ENCODE measurements around the gene ATG7. TPM values are rescaled to one million over a fixed set of nuclear protein-coding genes. Genes with fewer than 3 reads are reported as not detected.

Gene ATG7
- total RNA-seq, 2 experiments from 2014 or later: 21.7 to 28.4 TPM

- Histone ChIP-seq H3K36me3 (ENCODE audit: insufficient read depth, low read length) (no peaks in the 10 kb centered on the region), H2AFZ (ENCODE audit: low read length) (no peak overlapping the region), H3K4me3 (ENCODE audit: low read depth, low read length, poor library complexity, severe bottlenecking) (no peak overlapping the region), H3K9me3 (ENCODE audit: low read length) (no peaks in the 10 kb centered on the region), H3K4me2 (ENCODE audit: low read length) (no peak overlapping the region), H3K79me2 (ENCODE audit: insufficient read depth, low read depth, low read length) (no peaks in the 10 kb centered on the region), H3K27ac (ENCODE audit: low read depth, low read length, poor library complexity, severe bottlenecking) (no peak overlapping the region), H3K9me2 (ENCODE audit: insufficient read depth, low read length) (no peaks in the 10 kb centered on the region), H3K4me1 (ENCODE audit: insufficient read depth, low read length, poor library complexity, severe bottlenecking) (no peaks in the 10 kb centered on the region), H4K20me1 (ENCODE audit: insufficient read depth, low read length) (no peaks in the 10 kb centered on the region)
- intact Hi-C loops (cut with micrococcal nuclease; ENCODE audit: unreplicated experiment): no loop called here
- ChIA-PET CTCF (ENCODE audit: unreplicated experiment) (no interaction called here), POLR2A (interaction anchor here (0.7 to 0.8 kb wide), 2 partner anchors 39 to 768 kb away, joined by 3 read pairs; no protein-coding TSS in a partner anchor)
- no peak for TF ChIP-seq EZH2phosphoT487 (IDR thresholded peaks at IDR 0.05; ENCODE audit: borderline replicate concordance, low read depth, low read length)
- no peak for TF ChIP-seq CTCF (conservative IDR thresholded peaks at IDR 0.05; ENCODE audit: low read length)
- no TSS peak for BruUV-seq (replicated peaks)
- DNase-seq (ENCODE audit: low spot score): no peak
Measured at GRCh38 chr3:11394392-11394791, 122.2 kb downstream of the ATG7 start.

GRCh38 chr3:11400213-11400612, 128.0 kb downstream of the ATG7 start:
- no peak overlapping the region for H3K27ac ChIP-seq (ENCODE audit: low read depth, low read length, poor library complexity, severe bottlenecking)
- H3K36me3 ChIP-seq (ENCODE audit: insufficient read depth, low read length): no peaks in the 10 kb centered on the region
- TF ChIP-seq CTCF (conservative IDR thresholded peaks at IDR 0.05; ENCODE audit: low read length) (no peak), EZH2phosphoT487 (IDR thresholded peaks at IDR 0.05; ENCODE audit: borderline replicate concordance, low read depth, low read length) (no peak)
- H2AFZ ChIP-seq (ENCODE audit: low read length): no peak overlapping the region
- H3K9me2 ChIP-seq (ENCODE audit: insufficient read depth, low read length): no peaks in the 10 kb centered on the region
- CTCF ChIA-PET (ENCODE audit: unreplicated experiment): interaction anchor here (0.6 kb wide), 1 partner anchor 125 kb away, joined by 3 read pairs; no protein-coding TSS in a partner anchor
- H3K79me2 ChIP-seq (ENCODE audit: insufficient read depth, low read depth, low read length): no peaks in the 10 kb centered on the region
- no peak for DNase-seq (ENCODE audit: low spot score)
- no peaks in the 10 kb centered on the region for H3K9me3 ChIP-seq (ENCODE audit: low read length)
- no peaks in the 10 kb centered on the region for H3K4me1 ChIP-seq (ENCODE audit: insufficient read depth, low read length, poor library complexity, severe bottlenecking)
- intact Hi-C loops (cut with micrococcal nuclease; ENCODE audit: unreplicated experiment): no loop called here
- H3K4me2 ChIP-seq (ENCODE audit: low read length): no peak overlapping the region
- POLR2A ChIA-PET: no interaction called here
- no TSS peak for BruUV-seq (replicated peaks)
- H4K20me1 ChIP-seq (ENCODE audit: insufficient read depth, low read length): no peaks in the 10 kb centered on the region
- H3K4me3 ChIP-seq (ENCODE audit: low read depth, low read length, poor library complexity, severe bottlenecking): no peak overlapping the region

- Histone ChIP-seq H3K4me3 (ENCODE audit: low read depth, low read length, poor library complexity, severe bottlenecking) (no peak overlapping the region), H3K9me2 (ENCODE audit: insufficient read depth, low read length) (no peaks in the 10 kb centered on the region), H3K79me2 (ENCODE audit: insufficient read depth, low read depth, low read length) (no peaks in the 10 kb centered on the region), H2AFZ (ENCODE audit: low read length) (no peak overlapping the region), H3K27ac (ENCODE audit: low read depth, low read length, poor library complexity, severe bottlenecking) (no peak overlapping the region), H3K9me3 (ENCODE audit: low read length) (no peaks in the 10 kb centered on the region), H3K4me2 (ENCODE audit: low read length) (no peak overlapping the region), H4K20me1 (ENCODE audit: insufficient read depth, low read length) (no peaks in the 10 kb centered on the region), H3K36me3 (ENCODE audit: insufficient read depth, low read length) (no peaks in the 10 kb centered on the region), H3K4me1 (ENCODE audit: insufficient read depth, low read length, poor library complexity, severe bottlenecking) (no peaks in the 10 kb centered on the region)
- ChIA-PET CTCF (ENCODE audit: unreplicated experiment) (no interaction called here), POLR2A (interaction anchor here (1.0 kb wide), 1 partner anchor 30 kb away, joined by 3 read pairs; no protein-coding TSS in a partner anchor)
- intact Hi-C loops (cut with micrococcal nuclease; ENCODE audit: unreplicated experiment): no loop called here
- TF ChIP-seq EZH2phosphoT487 (IDR thresholded peaks at IDR 0.05; ENCODE audit: borderline replicate concordance, low read depth, low read length) (no peak), CTCF (conservative IDR thresholded peaks at IDR 0.05; ENCODE audit: low read length) (no peak)
- BruUV-seq (replicated peaks): no TSS peak
- no peak for DNase-seq (ENCODE audit: low spot score)
Measured at GRCh38 chr3:11401434-11401833, 129.2 kb downstream of the ATG7 start.

All from OCI-LY7 (cell line).